A673 (cell line): ENCODE results near the gene SLC16A6. TPM values are rescaled to one million over a fixed set of nuclear protein-coding genes. Genes with fewer than 3 reads are reported as not detected.
"Not testable (repeated sequence)": the region's sequence is repeated elsewhere in the genome, so short reads cannot be mapped to it uniquely, and the experiment has no call there.

Experiments
- BruUV-seq: library from RNA; stranded (reverse); fragments of 400-500 nt; replicated peaks from 2 replicates; lab custom pipeline; 2021; lab: Mats Ljungman, UMichigan
- CTCF ChIA-PET: fragments of 300-600 bp; sonication (Branson Sonifier 250); formaldehyde crosslinking; loops from one replicate; lab custom pipeline; 2022; ENCODE audit warnings: antibody characterized with exemption; lab: Charles Lee
- POLR2A ChIA-PET: fragments of 300-600 bp; sonication (Branson Sonifier 250); formaldehyde crosslinking; loops from one replicate; lab custom pipeline; 2022; ENCODE audit warnings: antibody characterized with exemption; ENCODE audit not compliant: low non-redundant PET; lab: Charles Lee
- DNase-seq: peaks from one replicate; pipeline ENCODE4 v3.0.0-alpha.2; 2015; ENCODE audit warnings: low spot score
- H3K27ac ChIP-seq: fragments of 200-600 bp; sonication (generic); 2 replicates; pipeline ENCODE4 v1.5.1; 2016; ENCODE audit warnings: mixed run types, low read depth, mild to moderate bottlenecking, mixed read lengths, antibody characterized with exemption, low read length; ENCODE audit not compliant: poor library complexity, severe bottlenecking
- H3K27me3 ChIP-seq: fragments of 200-600 bp; sonication (generic); replicated peaks from 2 replicates; pipeline ENCODE4 v1.6.1; 2017; ENCODE audit warnings: mixed run types, low read depth, mild to moderate bottlenecking, mixed read lengths, antibody characterized with exemption, low read length; ENCODE audit not compliant: insufficient read depth, poor library complexity
- H3K36me3 ChIP-seq: fragments of 200-600 bp; sonication (generic); 2 replicates; pipeline ENCODE4 v1.6.1; 2016; ENCODE audit warnings: mixed run types, mild to moderate bottlenecking, mixed read lengths, antibody characterized with exemption, low read length; ENCODE audit not compliant: insufficient read depth, poor library complexity, severe bottlenecking
- H3K4me1 ChIP-seq: fragments of 200-600 bp; sonication (generic); 2 replicates; pipeline ENCODE4 v1.6.1; 2017; ENCODE audit warnings: mixed run types, mild to moderate bottlenecking, mixed read lengths, antibody characterized with exemption, low read length; ENCODE audit not compliant: insufficient read depth, poor library complexity, severe bottlenecking
- H3K4me3 ChIP-seq: fragments of 200-600 bp; sonication (generic); 2 replicates; pipeline ENCODE4 v1.5.1; 2016; ENCODE audit warnings: low read depth, mixed run types, mild to moderate bottlenecking, mixed read lengths, low read length; ENCODE audit not compliant: poor library complexity, severe bottlenecking
- H3K9me3 ChIP-seq: fragments of 200-600 bp; sonication (generic); 2 replicates; pipeline ENCODE4 v1.6.1; 2016; ENCODE audit warnings: mixed run types, low read depth, mild to moderate bottlenecking, mixed read lengths, antibody characterized with exemption, low read length; ENCODE audit not compliant: poor library complexity, severe bottlenecking
- CTCF ChIP-seq: fragments of 300-800, 200-600 bp; sonication (generic); conservative IDR thresholded peaks from 2 replicates; pipeline ENCODE4 v1.5.1; 2017; ENCODE audit warnings: low read depth, mild to moderate bottlenecking, antibody characterized with exemption, low read length, moderate library complexity, mixed read lengths
- EZH2 ChIP-seq: fragments of 200-600 bp; sonication (generic); IDR thresholded peaks from 2 replicates; pipeline ENCODE4 v1.6.1; 2017; ENCODE audit warnings: borderline replicate concordance, low read depth, mild to moderate bottlenecking, mixed read lengths, antibody characterized with exemption, low read length; ENCODE audit not compliant: poor library complexity, severe bottlenecking
- intact Hi-C: fragments of 100-400 bp; cut with micrococcal nuclease; formaldehyde crosslinking; loops from one replicate; pipeline ENCODE4 v1.10.0; 2022; ENCODE audit not compliant: unreplicated experiment
- total RNA-seq: library from RNA; stranded (reverse); gene quantifications from 2 replicates; pipeline ENCODE4 v1.2.3, GENCODE V29; 2021

SLC16A6 gene
- total RNA-seq, 1 experiment from 2014 or later: 0.67 TPM

GRCh38 chr17:68221786-68222185 is 69.1 kb downstream of the SLC16A6 start:
- Histone ChIP-seq H3K4me3 (no peak overlapping the region), H3K27me3 (no peaks in the 10 kb centered on the region), H3K4me1 (no peaks in the 10 kb centered on the region), H3K27ac (no peak overlapping the region), H3K9me3 (no peaks in the 10 kb centered on the region), H3K36me3 (no peaks in the 10 kb centered on the region)
- no peak for DNase-seq
- intact Hi-C loops: no loop called here
- no peak for TF ChIP-seq EZH2
- no peak for TF ChIP-seq CTCF
- POLR2A ChIA-PET: no interaction called here
- CTCF ChIA-PET: no interaction called here
- BruUV-seq: no TSS peak

GRCh38 chr17:68220786-68221185 is 70.1 kb downstream of the SLC16A6 start:
- H3K27me3 ChIP-seq, BruUV-seq, H3K36me3 ChIP-seq, intact Hi-C loops, H3K9me3 ChIP-seq, DNase-seq, H3K4me3 ChIP-seq, CTCF ChIA-PET, H3K27ac ChIP-seq, POLR2A ChIA-PET, H3K4me1 ChIP-seq: not testable (repeated sequence)

- H3K27me3 ChIP-seq, H3K4me1 ChIP-seq, CTCF ChIA-PET, intact Hi-C loops, BruUV-seq, POLR2A ChIA-PET, H3K4me3 ChIP-seq, H3K9me3 ChIP-seq, DNase-seq, H3K36me3 ChIP-seq, H3K27ac ChIP-seq: not testable (repeated sequence)
Measured at GRCh38 chr17:68220186-68220585, 70.7 kb downstream of the SLC16A6 start.

GRCh38 chr17:68219429-68219828 is 71.5 kb downstream of the SLC16A6 start:
- BruUV-seq, H3K4me1 ChIP-seq, H3K9me3 ChIP-seq, DNase-seq, H3K27ac ChIP-seq, CTCF ChIA-PET, H3K4me3 ChIP-seq, H3K36me3 ChIP-seq, POLR2A ChIA-PET, intact Hi-C loops, H3K27me3 ChIP-seq: not testable (repeated sequence)

Other genes with a start within 250 kb of the SLC16A6 start
- gene AMZ2, start 43.1 kb downstream of the SLC16A6 start, total RNA-seq: 80.4 and 105 TPM in 2 replicates
- gene ARSG, start 368 bp upstream of the SLC16A6 start, total RNA-seq: 1.0 and 1.9 TPM in 2 replicates
- gene WIPI1, start 166.4 kb upstream of the SLC16A6 start, total RNA-seq: 0.43 and 1.2 TPM in 2 replicates
- 168 and 183 TPM in 2 replicates for gene PRKAR1A, start 221.3 kb upstream of the SLC16A6 start, total RNA-seq